HCT116 (cell line): Measurements from ENCODE around the gene NHERF1. TPM values are rescaled to one million over a fixed set of nuclear protein-coding genes. Genes with fewer than 3 reads are reported as not detected.

Experiments
- ATAC-seq: fragments of 200-7000 bp; cut with Tn5 transposase; 2 replicates; pipeline ENCODE4 v1.9.1; 2020; ENCODE audit warnings: mild to moderate bottlenecking, moderate library complexity
- BruUV-seq: library from RNA; stranded (reverse); fragments of 400-500 nt; replicated peaks from 2 replicates; lab custom pipeline; 2021; lab: Mats Ljungman, UMichigan
- CTCF ChIA-PET: fragments of 300-600 bp; sonication (Branson Sonifier 250); formaldehyde crosslinking; loops from one replicate; lab custom pipeline; 2021; ENCODE audit warnings: antibody characterized with exemption; lab: Charles Lee
- POLR2A ChIA-PET: fragments of 300-600, 350-600 bp; sonication (Branson Sonifier 250); formaldehyde crosslinking; loops from one replicate; lab custom pipeline; 2021; ENCODE audit warnings: antibody characterized with exemption; lab: Charles Lee
- RAD21 ChIA-PET, 2 experiments: fragments of 300-600 bp; sonication (Branson Sonifier 250); formaldehyde crosslinking; loops; one replicate each; lab custom pipeline; 2023; ENCODE audit warnings: low total read pairs in 2 of 2; ENCODE audit not compliant: uncharacterized antibody in 2 of 2, unreplicated experiment in 2 of 2, low non-redundant PET in 1 of 2; lab: Charles Lee
- DNase-seq: peaks from one replicate; pipeline ENCODE4 v3.0.0-alpha.2; 2010; ENCODE audit warnings: low read depth, low spot score
- H2AFZ ChIP-seq: fragments of 200-600 bp; shearing (Covaris generic), sonication (generic); 2 replicates; pipeline ENCODE4 v1.6.1; 2017; ENCODE audit warnings: low read depth, mixed run types, mixed read lengths, antibody characterized with exemption, low read length; ENCODE audit not compliant: poor library complexity, severe bottlenecking
- H3K27ac ChIP-seq: 2 replicates; pipeline ENCODE4 v1.5.1; 2012; ENCODE audit warnings: low read depth, low read length
- H3K27me3 ChIP-seq: fragments of 200-600 bp; sonication (generic); 2 replicates; pipeline ENCODE4 v1.6.1; 2016; ENCODE audit warnings: mixed run types, low read length, mixed read lengths; ENCODE audit not compliant: insufficient read depth
- H3K36me3 ChIP-seq, 2 experiments: fragments of 200-500 bp in 1 of 2; fragments of 200-600 bp in 1 of 2; sonication (Bioruptor generic) in 1 of 2; sonication (generic) in 1 of 2; 2 replicates each; pipeline versions ENCODE4 v1.5.1 to v1.6.1; 2014 to 2016; ENCODE audit warnings: low read length in 2 of 2, inconsistent platforms in 1 of 2, mixed read lengths in 1 of 2, mixed run types in 1 of 2; ENCODE audit not compliant: insufficient read depth in 2 of 2, control insufficient read depth in 1 of 2
- H3K4me1 ChIP-seq, 2 experiments: fragments of 200-600 bp in 1 of 2; sonication (generic) in 1 of 2; 2 replicates each; pipeline versions ENCODE4 v1.5.1 to v1.6.1; 2012 to 2017; ENCODE audit warnings: low read length in 2 of 2, inconsistent platforms in 1 of 2, mild to moderate bottlenecking in 1 of 2, mixed read lengths in 1 of 2, mixed run types in 1 of 2, moderate library complexity in 1 of 2; ENCODE audit not compliant: insufficient read depth in 2 of 2, control insufficient read depth in 1 of 2
- H3K4me2 ChIP-seq: fragments of 200-600 bp; sonication (generic); 2 replicates; pipeline ENCODE4 v1.6.1; 2017; ENCODE audit warnings: mixed run types, low read length, mixed read lengths
- H3K4me3 ChIP-seq, 2 experiments: fragments of 200-600 bp in 1 of 2; sonication (generic) in 1 of 2; replicated peaks in 1 of 2; 2 replicates each; pipeline ENCODE4 v1.5.1; 2011 to 2016; ENCODE audit warnings: low read length in 2 of 2, control low read depth in 1 of 2, low read depth in 1 of 2, mild to moderate bottlenecking in 1 of 2, mixed read lengths in 1 of 2, mixed run types in 1 of 2
- H3K79me2 ChIP-seq: fragments of 200-600 bp; sonication (generic); 2 replicates; pipeline ENCODE4 v1.6.1; 2017; ENCODE audit warnings: mild to moderate bottlenecking, mixed run types, low read length, moderate library complexity, mixed read lengths; ENCODE audit not compliant: insufficient read depth
- H3K9ac ChIP-seq: fragments of 200-600 bp; sonication (generic); 2 replicates; pipeline ENCODE4 v1.6.1; 2016; ENCODE audit warnings: low read length, mixed read lengths
- H3K9me2 ChIP-seq: fragments of 200-600 bp; sonication (generic), shearing (Covaris generic); 2 replicates; pipeline ENCODE4 v1.6.1; 2017; ENCODE audit warnings: mixed run types, mild to moderate bottlenecking, moderate library complexity; ENCODE audit not compliant: insufficient read depth
- H3K9me3 ChIP-seq, 2 experiments: fragments of 200-500 bp in 1 of 2; fragments of 200-600 bp in 1 of 2; sonication (Bioruptor generic) in 1 of 2; sonication (generic) in 1 of 2; 2 replicates each; pipeline ENCODE4 v1.6.1; 2014 to 2017; ENCODE audit warnings: low read length in 2 of 2, mixed read lengths in 2 of 2, inconsistent platforms in 1 of 2, low read depth in 1 of 2, mild to moderate bottlenecking in 1 of 2, mixed run types in 1 of 2, moderate library complexity in 1 of 2; ENCODE audit not compliant: control insufficient read depth in 1 of 2, insufficient read depth in 1 of 2
- H4K20me1 ChIP-seq: fragments of 200-600 bp; sonication (generic), shearing (Covaris generic); 2 replicates; pipeline ENCODE4 v1.6.1; 2017; ENCODE audit warnings: mixed run types, mild to moderate bottlenecking, moderate library complexity; ENCODE audit not compliant: insufficient read depth
- EGR1 ChIP-seq: IDR thresholded peaks from 2 replicates; pipeline ENCODE4 v1.6.1; 2012; ENCODE audit warnings: low read depth
- JUND ChIP-seq: IDR thresholded peaks from 2 replicates; pipeline ENCODE4 v1.6.1; 2012
- POLR2A ChIP-seq: IDR thresholded peaks from 2 replicates; pipeline ENCODE4 v1.7.0; 2011; ENCODE audit warnings: borderline replicate concordance; ENCODE audit not compliant: insufficient read depth, insufficient read length; ENCODE audit errors: extremely low read depth
- SP1 ChIP-seq: IDR thresholded peaks from 2 replicates; pipeline ENCODE4 v1.6.1; 2012; ENCODE audit warnings: low read depth
- intact Hi-C: fragments of 100-400 bp; cut with micrococcal nuclease; formaldehyde crosslinking; loops from 2 replicates; pipeline ENCODE4 v1.10.0; 2022
- total RNA-seq: library from RNA; stranded (reverse); gene quantifications from one replicate; pipeline ENCODE4 v1.2.1, GENCODE V29; 2021; ENCODE audit not compliant: unreplicated experiment

NHERF1 gene
- total RNA-seq, 1 experiment from 2014 or later = 129 TPM

DNA sequence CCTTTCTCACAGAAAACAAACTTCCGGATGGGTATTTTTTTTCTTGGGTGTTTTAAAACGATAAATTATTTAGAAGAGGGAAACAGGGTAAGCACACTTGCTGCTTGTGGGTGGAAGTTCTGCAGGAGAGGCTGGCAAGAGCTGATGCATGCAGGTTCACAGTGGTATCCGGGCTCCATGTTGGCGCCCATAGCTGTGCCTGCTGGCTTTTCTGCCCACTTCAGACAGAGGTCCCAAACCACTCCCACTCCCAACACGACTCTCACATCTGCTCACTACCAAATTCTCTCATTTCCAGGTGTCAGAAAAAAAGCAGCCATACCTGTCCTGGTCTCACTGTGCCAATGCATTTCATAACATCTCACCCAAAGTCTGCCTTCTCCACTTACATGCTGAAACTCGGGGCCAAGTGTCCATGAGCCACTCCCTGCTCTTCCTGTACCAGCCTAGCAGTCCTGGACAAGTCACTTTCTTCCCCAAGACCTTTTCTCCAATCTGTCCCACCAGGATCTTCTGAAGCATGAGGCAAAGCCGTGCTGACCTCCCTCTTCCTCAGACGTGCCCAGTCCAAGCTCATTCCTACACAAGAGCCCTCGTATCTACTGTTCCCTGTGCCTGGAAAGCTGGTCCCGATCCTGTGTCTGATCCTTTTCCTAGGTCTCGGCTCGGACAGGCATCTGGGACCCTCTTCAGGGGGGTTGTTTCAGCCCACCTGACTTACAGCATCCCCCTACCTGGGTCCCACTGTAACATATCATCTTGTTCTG, 37.2 kb upstream of the NHERF1 start:
- 0 out of 2 replicates have a peak, but pooled peaks cover 6% of the 10 kb centered on the region for H3K27me3 ChIP-seq
- no peak overlapping the region for H3K4me3 ChIP-seq
- no peaks in the 10 kb centered on the region for H3K36me3 ChIP-seq
- POLR2A ChIA-PET = no interaction called here
- H4K20me1 ChIP-seq = no peaks in the 10 kb centered on the region
- no peaks in the 10 kb centered on the region for H3K9me3 ChIP-seq
- H3K4me1 ChIP-seq = peaks cover 0 to 3% of the 10 kb centered on the region in 2 experiments; a peak in 1 of 4 replicates
- ATAC-seq (no peak), DNase-seq (no peak)
- TF ChIP-seq EGR1 (no peak), SP1 (no peak)
- H3K9me2 ChIP-seq = no peaks in the 10 kb centered on the region
- RAD21 ChIA-PET = no interaction called here
- no TSS peak for BruUV-seq
- no peak overlapping the region for H3K4me2 ChIP-seq
- no peaks in the 10 kb centered on the region for H3K79me2 ChIP-seq
- no peak overlapping the region for H3K27ac ChIP-seq
- intact Hi-C loops = no loop called here
- no peak overlapping the region for H3K9ac ChIP-seq
- H2AFZ ChIP-seq = no peak overlapping the region
- CTCF ChIA-PET = no interaction called here

DNA sequence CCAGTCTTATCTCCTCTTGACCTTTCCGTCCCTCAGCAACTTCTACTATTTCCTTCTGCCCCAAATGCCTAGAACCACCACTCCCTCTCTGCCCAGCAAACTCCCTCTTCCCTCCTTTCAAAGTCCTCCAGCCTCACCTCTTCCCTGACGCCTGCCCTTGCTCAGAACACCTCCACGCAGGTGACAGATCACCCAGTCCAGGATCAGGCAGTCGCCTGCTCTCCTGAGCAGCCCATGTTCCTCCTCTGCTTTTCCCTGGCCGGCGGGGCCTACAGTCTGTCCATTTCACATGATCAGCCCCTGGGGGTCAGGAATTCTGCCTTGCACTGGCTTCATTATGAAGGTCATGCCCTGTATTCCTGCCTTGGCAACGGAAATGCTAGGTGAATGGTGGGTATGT, 36.1 kb upstream of the NHERF1 start:
- ATAC-seq (no peak), DNase-seq (no peak)
- intact Hi-C loops = no loop called here
- ChIA-PET RAD21 (no interaction called here), CTCF (no interaction called here), POLR2A (no interaction called here)
- Histone ChIP-seq H3K27me3 (0 out of 2 replicates have a peak, but pooled peaks cover 6% of the 10 kb centered on the region), H3K9ac (no peak overlapping the region), H3K4me3 (no peak overlapping the region), H3K79me2 (no peaks in the 10 kb centered on the region), H3K9me3 (no peaks in the 10 kb centered on the region), H3K27ac (no peak overlapping the region), H3K4me2 (no peak overlapping the region), H3K4me1 (peaks cover 0 to 3% of the 10 kb centered on the region in 2 experiments; a peak in 1 of 4 replicates), H3K9me2 (no peaks in the 10 kb centered on the region), H4K20me1 (no peaks in the 10 kb centered on the region), H3K36me3 (no peaks in the 10 kb centered on the region), H2AFZ (no peak overlapping the region)
- no TSS peak for BruUV-seq
- TF ChIP-seq POLR2A = no peak
- TF ChIP-seq JUND = no peak
- no peak for TF ChIP-seq SP1
